Measurements from ENCODE around the gene GYG1.

The GYG1 gene

DNA sequence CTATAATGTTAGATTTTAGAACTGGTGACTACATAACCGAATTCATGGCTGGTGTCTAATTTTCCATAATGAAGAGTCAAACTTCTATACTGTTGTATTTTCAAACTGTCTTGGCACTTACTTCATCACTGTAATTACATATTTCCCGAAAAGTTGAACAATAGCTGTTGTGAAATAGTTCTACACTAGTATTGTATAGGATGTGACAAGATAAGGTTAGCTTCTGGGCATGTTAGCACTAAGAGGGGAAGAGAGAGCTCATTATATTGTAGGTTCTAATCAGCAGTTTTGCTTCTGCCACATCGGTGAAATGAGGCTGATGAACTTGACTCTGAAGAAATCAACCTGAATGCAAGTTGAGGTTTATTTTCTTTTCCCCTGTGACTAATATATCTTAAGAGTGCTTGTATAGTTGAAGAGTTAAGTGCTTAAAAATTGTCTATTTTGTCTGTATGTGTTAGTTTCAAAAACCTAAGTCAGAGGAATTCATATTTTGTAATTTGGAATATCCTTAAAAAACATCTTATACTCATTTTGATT, 8.9 kb downstream of the GYG1 start:
- TF ChIP-seq, protein P1, sequence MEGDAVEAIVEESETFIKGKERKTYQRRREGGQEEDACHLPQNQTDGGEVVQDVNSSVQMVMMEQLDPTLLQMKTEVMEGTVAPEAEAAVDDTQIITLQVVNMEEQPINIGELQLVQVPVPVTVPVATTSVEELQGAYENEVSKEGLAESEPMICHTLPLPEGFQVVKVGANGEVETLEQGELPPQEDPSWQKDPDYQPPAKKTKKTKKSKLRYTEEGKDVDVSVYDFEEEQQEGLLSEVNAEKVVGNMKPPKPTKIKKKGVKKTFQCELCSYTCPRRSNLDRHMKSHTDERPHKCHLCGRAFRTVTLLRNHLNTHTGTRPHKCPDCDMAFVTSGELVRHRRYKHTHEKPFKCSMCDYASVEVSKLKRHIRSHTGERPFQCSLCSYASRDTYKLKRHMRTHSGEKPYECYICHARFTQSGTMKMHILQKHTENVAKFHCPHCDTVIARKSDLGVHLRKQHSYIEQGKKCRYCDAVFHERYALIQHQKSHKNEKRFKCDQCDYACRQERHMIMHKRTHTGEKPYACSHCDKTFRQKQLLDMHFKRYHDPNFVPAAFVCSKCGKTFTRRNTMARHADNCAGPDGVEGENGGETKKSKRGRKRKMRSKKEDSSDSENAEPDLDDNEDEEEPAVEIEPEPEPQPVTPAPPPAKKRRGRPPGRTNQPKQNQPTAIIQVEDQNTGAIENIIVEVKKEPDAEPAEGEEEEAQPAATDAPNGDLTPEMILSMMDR (conservative IDR thresholded peaks at IDR 0.05; ENCODE audit: low read length) = no peak
- no peak for DNase-seq (ENCODE audit: low read depth)

DNA sequence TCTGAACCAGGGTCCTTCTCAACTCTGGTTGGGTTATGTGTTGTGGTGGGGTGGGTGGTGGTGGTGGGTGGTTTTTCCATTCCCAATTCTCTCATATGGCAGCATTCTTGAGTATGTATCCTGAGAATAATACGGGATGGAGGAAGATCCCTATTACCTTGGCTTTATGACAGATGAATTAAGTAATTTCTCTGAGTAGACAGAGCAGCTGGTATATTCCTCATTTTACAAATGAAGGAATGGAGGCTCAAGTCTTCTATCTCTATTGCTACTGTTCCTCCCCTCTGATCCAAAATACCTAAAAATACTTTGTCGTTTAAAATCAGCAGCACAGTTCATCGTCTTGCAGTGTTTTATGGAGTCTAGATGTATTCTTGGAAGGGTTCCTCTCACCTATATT, 10.4 kb downstream of the GYG1 start:
- no peak overlapping the region for H3K4me3 ChIP-seq (ENCODE audit: low read length)
- TF ChIP-seq, protein P1 (conservative IDR thresholded peaks at IDR 0.05; ENCODE audit: low read length) = no peak
- no peak for DNase-seq (ENCODE audit: low read depth)

More for the DNA sequence above, 8.9 kb downstream of the GYG1 start:
- no peak overlapping the region for H3K4me3 ChIP-seq (ENCODE audit: low read length)

DNA sequence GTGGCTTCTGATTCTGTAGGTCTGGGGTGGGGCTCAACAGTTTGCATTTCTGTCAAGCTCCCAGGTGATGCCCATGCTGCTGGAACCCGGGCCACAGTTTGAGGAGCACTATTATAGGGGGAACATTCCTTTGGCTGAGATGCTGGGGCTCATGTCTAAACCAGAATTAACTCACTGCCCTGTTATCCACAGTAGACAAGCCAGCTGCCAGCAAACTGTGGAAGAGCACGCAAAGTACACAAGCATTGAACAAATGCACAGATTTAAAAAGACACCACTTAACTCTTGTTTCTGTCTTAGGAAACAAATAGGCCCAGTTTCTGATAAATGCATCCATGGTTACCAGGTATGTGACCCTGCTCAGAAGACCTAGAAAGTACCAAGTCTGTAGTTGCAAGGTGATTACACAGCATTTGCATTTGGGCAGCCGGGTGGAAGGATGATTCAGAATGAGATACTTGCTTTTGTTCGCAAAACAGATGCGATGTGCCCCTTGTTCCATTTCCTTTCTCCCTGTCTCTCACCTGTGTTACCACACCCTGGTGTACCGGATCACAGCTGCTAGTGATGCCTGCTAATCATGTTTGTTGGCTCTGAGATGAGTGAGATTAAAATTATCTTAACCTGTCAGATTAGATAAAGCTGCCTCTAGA, 12.4 kb downstream of the GYG1 start:
- no peak for DNase-seq (ENCODE audit: low read depth)
- TF ChIP-seq, protein P1 (conservative IDR thresholded peaks at IDR 0.05; ENCODE audit: low read length) = no peak
- H3K4me3 ChIP-seq (ENCODE audit: low read length) = no peak overlapping the region

DNA sequence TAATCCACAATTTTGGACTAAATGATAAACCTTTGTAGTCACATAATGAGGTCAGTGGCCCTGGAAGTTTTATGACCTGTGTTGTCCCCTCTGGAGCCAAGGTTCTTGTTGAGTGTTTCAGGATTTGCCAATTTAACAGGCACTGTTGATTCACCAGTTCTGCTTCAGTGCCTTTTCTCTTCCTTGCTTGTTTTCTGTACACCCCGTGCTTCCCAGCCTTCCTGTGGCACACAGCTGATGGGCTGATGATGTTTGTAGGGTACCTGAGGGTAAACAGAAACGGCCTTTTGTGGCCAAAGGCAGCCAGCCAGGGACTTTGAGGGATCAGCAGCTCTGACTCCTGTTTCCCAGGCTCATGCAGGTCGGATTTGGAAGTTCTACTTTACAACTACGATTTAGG, 13.3 kb downstream of the GYG1 start:
- DNase-seq (ENCODE audit: low read depth) = peak; percentile 51

DNA sequence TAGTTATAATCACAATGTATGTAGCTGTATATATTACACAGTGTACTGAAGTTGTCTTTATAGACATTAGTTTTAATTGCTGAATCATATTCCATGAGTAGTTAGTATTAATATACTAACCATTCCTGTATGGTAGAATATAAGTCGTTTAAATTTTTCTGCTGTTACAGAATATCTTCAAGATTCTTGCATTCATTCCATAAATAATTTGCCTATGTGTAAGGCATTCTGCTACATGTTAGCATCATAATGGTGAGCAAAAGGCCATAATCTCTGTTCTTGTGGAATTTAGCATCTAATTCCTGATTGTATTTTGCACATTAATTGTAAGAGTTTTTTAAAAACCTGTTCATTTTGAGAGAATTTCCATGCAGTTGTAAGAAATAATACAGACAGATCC, 14.1 kb downstream of the GYG1 start:
- H3K4me3 ChIP-seq (ENCODE audit: low read length) = no peak overlapping the region
- TF ChIP-seq, protein P1 (conservative IDR thresholded peaks at IDR 0.05; ENCODE audit: low read length) = no peak
- peak; percentile 69 for DNase-seq (ENCODE audit: low read depth)

More for the DNA sequence above, 13.3 kb downstream of the GYG1 start:
- H3K4me3 ChIP-seq (ENCODE audit: low read length) = no peak overlapping the region
- TF ChIP-seq, protein P1 (conservative IDR thresholded peaks at IDR 0.05; ENCODE audit: low read length) = no peak

DNA sequence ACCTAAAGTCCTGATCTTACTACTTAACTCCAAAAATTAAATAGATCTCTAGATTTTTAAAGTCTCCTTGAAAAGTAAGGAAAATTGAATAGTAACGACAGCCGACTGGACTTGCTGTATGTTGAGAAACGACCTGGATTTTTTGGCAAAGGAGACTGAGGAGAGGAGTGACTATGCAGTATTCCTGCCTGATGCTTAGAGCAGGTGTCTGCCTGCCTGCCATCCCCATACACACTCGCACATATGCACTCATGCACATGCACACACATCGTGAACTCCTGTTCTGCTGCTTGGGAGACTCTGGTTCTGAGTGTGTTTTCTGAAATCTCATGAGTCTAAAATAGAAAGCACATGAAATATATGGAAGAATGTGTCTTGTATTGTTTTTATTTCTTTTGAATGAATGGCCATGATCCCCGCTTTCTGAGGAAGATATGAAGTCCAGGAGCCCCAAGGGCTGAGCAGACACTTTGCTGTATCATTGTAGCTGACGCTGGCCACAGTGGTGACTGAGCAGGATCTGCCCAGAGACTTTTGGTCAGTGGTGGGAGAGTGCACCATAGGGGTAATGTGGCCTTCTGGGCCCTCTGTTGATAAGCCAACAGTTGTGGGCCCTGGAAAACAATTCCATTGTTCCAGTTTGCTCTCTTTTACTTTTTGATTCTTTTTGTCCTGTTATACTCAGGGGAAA, 16.4 kb downstream of the GYG1 start:
- TF ChIP-seq, protein P1 (conservative IDR thresholded peaks at IDR 0.05; ENCODE audit: low read length) = no peak
- no peak for DNase-seq (ENCODE audit: low read depth)
- no peak overlapping the region for H3K4me3 ChIP-seq (ENCODE audit: low read length)

DNA sequence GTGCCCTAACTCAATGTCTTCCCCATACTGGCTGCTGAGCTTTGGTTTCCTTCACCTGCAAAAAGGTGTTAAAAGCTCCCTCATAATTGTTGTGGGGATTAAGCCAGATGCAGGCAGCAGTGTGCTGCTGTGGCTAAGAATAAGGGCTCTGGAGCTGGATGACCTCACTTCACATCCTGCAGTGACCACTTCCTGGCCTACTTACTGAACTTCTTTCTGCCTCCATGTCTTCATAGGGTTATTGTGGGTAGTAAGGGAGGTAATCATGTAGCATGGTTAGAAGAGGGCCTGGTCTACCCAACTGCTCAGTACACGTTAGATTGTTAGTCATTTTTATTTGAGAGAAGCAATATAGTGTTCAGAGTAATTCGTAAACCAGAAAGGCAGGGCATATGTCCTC, 18.4 kb downstream of the GYG1 start:
- H3K4me3 ChIP-seq (ENCODE audit: low read length) = no peak overlapping the region
- TF ChIP-seq, protein P1 (conservative IDR thresholded peaks at IDR 0.05; ENCODE audit: low read length) = no peak
- DNase-seq (ENCODE audit: low read depth) = no peak
